HG02970 (cell line): Measurements from ENCODE around the gene ATP6AP1.

ENCODE experiments used
- ATAC-seq: cut with Tn5 transposase; IDR thresholded peaks from one replicate; pipeline ENCODE4 v1.9.1; 2021; ENCODE audit warnings: mild to moderate bottlenecking, moderate library complexity, moderate number of reproducible peaks; ENCODE audit not compliant: unreplicated experiment, low FRiP score

The ATP6AP1 gene

DNA sequence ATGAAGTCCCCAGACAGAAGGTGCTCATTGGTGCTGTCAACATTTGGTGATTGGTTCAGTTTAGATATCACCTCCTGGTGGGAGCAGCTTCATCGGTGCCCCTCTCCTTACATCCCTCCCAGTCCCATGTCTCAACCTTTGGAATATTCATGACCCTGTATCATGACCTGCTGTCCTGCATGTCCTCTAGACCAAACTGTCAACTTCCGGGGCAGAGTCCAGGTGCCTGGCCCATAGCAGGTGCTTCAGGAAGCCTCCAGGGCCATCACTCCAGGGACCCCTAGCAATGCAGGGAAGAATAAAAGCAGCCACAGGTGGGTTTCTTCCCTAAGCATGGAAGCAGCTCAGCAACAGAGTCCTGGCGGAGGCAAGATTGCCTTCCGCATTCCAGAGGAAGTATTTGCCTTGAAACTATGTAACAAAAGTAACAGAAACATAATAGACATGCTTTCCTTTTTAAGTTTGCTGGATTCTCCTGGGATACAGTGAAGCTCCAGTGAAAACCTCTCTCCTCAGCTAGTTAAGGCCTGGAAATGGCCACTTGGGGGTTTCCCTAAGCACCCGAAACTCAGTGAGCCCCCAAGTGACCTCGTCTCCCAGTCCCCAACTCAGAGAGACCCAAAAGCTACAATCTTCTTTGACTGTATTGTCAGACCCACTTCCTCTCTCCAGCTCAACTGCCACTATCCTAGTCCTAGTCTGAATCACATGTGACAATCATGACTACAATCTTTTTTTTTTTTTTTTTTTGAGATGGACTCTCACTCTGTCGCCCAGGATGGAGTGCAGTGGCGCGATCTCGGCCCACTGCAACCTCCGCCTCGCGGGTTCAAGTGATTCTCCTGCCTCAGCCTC is 1.3 kb upstream of the ATP6AP1 start:
- no peak for ATAC-seq

DNA sequence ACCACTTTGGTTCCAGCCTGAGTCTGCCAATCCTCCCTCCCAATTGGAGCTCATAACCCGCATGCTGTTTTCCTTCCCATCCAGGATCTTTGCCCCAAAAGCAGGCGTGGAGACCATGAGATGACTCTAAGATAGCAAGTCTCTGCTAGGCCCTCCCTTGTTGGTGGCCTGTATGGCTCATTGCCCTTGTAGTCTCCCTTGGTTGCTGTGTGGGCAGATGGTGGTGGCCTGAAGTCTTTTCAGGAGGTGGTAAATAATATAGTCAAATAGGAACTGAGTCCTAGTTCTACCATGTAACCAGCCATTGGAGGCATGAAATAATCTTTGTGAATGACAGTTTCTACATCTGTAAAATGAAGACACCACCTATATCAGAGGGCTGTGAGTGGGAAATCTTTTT is 1.2 kb downstream of the ATP6AP1 start:
- no peak for ATAC-seq

DNA sequence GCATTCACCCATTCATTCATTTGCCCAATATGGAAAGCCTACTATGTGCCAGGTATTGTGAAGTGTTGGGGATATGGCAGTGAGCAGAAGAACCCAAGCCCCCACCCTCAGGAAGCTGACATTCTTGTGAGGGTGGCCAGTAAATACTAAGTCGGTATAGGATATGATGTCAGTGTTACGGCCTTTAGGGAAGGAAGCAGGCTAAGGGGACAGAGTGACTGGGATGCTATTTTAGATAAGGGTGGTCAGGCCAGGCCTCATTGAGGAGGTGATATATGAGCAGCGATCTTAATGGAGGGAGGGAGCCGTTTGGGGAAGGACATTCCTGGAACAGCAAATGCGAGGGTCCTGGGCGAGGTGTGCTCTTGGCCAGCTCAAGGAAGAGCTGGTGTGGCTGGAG is 2.0 kb downstream of the ATP6AP1 start:
- ATAC-seq: no peak

DNA sequence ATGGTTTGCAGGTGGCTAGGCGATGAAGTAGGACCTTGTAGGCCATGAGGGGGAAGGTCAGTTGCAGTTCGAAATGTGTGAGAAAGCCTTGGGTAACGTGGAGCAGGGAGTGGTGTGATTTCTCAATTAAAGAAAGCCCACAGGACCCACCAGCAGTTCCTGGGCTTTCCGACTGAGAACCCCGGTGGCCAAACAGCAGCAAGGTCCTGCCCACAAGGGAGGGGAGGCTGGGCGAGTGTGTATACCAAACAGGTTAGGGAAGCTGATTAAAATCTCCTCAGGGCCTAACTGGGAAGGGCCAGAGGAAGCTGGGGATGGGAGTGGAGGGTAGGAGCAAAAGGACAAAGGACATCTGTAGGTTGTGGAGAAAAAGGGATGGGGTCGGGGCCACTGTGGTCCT is 2.4 kb downstream of the ATP6AP1 start:
- ATAC-seq: no peak

DNA sequence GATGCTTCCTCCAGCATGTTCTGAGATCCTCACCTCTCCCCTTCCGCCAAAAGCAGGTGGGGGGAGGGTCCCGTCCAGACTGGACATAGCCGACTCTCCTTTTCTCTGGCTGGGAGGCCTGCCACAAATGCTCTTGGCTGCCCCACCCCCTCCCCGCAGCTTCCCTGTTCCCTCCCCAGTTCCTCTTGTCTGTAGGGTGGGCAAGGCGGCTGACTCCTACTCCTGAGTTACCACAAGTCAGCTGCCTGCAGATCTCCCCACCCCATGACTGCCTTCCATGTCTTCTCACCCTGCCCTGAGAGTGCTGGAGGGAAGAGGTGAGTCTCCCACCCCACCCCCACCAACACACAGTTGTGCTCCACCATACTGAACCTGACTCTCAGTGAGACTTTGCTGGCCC is 2.9 kb downstream of the ATP6AP1 start:
- ATAC-seq: no peak

DNA sequence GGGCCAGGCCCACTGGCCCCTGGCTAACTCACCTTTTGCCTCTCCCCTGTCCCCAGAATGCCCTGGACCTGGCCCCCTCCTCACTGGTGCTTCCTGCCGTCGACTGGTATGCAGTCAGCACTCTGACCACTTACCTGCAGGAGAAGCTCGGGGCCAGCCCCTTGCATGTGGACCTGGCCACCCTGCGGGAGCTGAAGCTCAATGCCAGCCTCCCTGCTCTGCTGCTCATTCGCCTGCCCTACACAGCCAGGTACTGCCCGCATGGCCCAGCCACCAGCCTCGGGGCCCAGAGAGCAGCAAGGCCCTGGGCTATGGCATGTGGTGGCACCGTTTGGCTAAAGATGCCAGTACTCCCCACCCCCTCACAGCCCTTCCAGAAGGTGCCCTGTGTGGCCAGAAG is 3.7 kb downstream of the ATP6AP1 start:
- ATAC-seq: no peak

DNA sequence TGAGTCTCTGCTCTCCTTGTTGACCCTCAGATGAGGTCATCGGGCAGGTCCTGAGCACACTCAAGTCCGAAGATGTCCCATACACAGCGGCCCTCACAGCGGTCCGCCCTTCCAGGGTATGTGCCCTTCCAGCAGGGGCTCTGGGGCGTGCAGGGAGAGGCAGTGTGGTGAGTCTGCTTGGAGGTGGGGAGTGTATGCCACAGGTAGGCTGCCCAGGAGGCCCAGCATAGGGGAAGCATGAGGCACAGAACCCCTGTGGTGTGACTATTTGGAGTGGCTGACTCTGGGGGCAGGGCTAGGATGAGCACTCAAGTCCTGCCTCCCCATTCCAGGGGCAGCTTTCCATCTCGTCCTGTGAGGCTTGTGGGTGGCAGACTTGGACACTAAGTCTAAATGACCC is 5.1 kb downstream of the ATP6AP1 start:
- ATAC-seq: no peak

DNA sequence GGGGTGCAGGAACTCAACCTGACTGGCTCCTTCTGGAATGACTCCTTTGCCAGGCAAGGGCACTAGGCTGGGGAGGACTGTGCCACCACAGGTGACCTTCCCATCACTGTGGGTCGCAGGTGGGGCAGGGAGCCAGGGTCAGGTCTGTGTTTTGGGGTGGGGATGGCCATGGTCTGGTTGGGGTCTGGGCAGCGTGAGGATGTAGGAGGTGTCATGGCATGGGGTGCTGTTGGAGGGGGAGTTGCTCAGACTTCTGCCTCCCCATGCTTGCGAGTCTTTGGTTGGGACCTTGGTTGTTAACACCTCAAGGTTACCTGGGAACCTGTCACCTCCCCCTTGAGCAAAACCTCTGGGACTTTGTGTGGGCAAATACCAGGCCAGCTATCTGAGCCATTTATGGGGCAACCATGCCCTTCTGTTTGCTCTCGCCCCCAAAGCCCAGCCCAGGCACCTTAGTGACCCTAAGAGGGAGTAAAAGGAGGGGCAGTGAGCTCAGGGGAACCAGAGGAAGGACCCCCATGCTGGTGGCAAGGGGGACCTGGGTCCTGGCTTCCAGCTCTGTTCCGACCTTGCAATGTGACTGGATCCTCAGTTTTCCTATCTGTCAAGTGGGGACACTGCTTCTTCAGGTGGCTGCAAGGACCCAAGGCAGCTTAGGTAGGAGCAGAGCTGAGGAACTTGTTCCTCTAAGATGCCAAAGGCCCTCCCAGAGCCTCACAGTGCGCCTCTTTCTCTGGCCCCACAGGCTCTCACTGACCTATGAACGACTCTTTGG is 6.1 kb downstream of the ATP6AP1 start:
- no peak for ATAC-seq

DNA sequence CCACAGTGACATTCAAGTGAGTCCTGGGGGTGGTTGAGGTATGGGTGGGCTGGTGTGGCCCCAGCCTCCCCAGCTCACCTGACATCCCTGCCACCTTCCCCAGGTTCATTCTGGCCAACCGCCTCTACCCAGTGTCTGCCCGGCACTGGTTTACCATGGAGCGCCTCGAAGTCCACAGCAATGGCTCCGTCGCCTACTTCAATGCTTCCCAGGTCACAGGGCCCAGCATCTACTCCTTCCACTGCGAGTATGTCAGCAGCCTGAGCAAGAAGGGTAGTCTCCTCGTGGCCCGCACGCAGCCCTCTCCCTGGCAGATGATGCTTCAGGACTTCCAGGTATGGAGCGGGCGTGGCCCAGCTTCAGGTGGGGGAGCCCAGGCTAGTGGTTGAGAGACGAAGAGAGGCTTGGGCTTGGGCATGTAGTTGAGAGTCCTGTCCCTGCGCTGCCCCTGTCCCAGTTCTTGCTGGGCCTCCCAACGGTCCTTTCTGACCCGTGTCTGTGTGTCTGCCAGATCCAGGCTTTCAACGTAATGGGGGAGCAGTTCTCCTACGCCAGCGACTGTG is 6.8 kb downstream of the ATP6AP1 start:
- no peak for ATAC-seq

DNA sequence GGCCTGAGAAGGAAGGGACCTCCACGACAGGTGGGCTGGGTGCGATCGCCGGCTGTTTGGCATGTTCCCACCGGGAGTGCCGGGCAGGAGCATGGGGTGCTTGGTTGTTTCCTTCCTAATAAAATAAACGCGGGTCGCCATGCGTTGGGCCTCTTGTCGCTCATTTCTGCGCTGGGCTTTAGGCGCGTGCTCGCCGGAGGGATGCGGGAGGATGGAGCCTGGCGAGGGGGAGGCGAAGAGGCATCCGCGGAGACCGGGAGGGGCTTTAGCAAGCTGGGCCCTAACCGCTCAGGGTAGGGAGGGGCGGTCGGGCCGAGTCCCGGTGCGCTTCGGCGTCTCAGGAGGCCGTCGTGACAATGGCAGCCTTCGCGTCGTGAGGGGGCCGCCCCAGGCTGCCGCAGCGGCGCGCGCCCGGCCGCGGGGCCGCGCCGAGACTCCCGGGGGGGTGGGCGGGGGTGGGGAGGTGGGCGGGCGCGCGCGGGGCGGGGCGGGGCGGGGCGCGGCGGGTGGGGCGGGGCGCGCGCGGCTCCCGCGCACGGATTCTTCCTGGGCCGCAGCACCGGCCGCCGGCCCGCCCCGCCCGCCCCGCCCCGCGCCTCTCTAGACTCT is 8.0 kb downstream of the ATP6AP1 start:
- peak; percentile 26 for ATAC-seq

DNA sequence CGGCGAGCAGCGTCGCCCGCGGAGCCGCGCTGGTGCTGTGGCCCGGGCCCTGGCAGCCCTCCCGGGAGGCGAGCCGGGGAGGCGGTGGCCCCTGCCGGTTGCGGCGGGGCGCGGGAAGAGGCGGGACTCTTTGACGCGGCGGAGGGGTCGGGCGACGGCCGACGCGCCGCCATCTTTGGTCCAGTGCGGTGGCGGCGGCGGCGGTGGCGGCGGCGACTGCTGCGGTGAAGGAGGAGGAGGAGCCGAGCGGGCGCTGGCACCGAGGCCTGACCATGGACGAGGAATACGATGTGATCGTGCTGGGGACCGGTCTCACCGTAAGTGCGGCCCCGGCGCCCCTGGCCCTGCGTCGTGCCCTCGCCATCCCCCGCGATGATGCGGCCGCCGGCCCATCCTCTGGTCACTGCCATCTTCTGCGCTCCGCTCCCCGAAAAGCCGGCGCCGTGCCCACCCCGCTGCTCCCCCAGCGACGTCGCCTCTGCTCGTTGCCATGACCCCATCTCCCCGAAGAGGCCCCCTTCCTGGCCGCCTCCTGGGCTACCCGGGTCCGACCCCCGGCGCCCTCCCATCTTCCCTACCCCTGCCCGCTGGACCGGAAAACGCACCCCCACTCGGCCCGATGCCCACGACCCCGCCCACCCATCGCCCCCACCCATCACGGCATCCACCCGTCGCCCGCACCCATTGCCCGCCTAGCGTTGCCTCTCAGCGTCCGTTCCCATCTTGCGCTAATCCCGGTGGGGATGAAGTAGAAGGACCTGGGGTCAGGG is 8.7 kb downstream of the ATP6AP1 start, which contains the start of gene GDI1:
TSS of gene GDI1 (plus strand) at position 172 of the 770 bp plus-strand sequence. CDS start at position 273, 101 bp downstream.
- ATAC-seq: peak; percentile 44

DNA sequence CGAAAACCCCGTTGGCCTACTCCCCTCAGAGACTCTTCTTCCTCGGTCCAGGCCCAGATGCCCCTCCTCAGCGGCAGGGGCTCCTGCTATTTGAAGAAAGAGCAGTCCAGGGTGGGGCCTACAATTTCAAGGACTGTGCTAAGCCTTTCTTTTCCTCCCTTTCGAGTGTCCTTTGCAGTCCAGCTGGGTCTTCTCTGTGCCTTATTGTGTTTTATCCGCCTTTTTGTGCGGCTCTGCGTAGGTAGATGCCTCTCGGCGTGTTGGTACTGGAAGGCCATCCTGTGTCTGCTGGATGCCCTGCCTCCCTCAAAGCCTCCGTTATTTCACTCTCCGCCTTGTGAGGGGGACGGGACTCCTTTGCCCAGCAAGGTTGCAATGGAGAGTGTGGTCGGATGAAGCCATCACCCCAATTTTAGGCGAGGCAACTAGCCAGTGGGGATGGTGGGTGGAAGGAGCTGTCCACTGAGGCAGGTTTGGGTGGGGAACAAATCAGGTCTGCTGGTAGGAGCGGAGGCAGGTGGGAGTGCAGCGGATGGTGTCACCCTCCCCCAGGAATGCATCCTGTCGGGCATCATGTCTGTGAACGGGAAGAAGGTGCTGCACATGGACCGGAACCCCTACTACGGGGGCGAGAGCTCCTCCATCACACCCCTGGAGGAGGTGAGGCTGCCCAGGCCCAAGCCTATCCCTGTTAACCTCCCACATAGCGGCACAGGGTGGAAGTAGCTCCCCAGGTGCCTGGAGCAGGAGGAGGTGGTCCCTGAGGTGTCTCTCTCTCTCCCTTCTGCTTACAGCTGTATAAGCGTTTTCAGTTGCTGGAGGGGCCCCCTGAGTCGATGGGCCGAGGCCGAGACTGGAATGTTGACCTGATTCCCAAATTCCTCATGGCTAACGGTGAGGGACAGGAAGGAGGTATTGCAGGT is 9.8 kb downstream of the ATP6AP1 start:
- no peak for ATAC-seq

DNA sequence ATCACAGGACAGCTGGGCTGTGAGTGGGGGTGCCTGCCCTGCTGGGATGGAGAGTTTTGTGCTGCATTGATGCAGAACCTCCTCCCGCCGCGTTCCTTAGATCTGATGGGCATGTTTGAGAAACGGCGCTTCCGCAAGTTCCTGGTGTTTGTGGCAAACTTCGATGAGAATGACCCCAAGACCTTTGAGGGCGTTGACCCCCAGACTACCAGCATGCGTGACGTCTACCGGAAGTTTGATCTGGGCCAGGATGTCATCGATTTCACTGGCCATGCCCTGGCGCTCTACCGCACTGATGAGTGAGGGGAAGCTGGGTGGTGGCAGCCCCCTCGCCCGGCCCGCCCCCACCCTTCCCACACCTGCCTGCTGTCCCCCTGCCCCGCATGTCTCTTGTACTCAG is 11.4 kb downstream of the ATP6AP1 start:
- no peak for ATAC-seq

DNA sequence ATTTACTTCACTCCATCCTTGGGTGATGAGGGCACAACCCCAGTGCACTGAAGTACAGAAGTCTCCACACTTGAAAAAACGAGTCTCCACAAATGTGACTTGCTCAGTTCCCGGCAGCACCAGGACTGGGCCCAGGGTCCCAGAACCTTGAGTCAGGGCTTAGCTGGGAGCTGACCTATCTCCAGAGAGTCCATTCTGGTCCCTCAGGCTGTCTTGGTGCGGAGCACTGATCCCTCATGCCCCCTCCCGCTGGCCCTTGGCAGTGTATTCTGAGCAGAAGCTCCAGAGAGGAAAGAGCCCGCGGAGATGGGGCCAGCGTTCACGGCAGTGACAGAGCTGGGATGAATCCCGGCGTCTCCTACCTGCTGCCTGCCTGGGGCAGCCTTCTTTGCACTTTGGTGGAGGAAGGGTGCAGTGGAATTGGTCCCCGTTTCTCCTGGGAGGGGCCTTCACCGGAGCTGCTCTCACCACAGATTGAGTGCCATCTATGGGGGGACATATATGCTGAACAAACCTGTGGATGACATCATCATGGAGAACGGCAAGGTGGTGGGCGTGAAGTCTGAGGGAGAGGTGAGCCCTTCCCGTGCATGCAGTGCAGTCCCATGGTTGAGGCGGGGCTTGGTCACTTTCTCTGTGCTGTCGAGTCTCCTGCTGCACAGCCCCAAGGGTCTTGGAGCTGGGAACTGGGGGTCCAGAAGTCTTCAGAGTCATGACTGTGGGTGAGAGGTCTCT is 12.3 kb downstream of the ATP6AP1 start:
- no peak for ATAC-seq

DNA sequence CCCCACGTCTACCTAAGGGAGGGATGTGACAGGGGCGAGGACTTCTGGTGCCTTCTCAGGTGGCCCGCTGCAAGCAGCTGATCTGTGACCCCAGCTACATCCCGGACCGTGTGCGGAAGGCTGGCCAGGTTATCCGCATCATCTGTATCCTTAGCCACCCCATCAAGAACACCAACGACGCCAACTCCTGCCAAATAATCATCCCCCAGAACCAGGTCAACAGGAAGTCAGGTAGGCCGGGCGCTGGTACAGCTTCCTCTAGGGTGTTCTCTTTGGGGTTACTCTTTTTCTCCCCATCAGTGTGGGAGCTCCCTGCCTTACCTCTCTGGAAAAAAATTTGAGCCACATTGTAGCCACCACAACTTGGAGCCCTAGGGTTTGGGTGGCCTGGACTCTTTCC is 13.1 kb downstream of the ATP6AP1 start:
- ATAC-seq: no peak

DNA sequence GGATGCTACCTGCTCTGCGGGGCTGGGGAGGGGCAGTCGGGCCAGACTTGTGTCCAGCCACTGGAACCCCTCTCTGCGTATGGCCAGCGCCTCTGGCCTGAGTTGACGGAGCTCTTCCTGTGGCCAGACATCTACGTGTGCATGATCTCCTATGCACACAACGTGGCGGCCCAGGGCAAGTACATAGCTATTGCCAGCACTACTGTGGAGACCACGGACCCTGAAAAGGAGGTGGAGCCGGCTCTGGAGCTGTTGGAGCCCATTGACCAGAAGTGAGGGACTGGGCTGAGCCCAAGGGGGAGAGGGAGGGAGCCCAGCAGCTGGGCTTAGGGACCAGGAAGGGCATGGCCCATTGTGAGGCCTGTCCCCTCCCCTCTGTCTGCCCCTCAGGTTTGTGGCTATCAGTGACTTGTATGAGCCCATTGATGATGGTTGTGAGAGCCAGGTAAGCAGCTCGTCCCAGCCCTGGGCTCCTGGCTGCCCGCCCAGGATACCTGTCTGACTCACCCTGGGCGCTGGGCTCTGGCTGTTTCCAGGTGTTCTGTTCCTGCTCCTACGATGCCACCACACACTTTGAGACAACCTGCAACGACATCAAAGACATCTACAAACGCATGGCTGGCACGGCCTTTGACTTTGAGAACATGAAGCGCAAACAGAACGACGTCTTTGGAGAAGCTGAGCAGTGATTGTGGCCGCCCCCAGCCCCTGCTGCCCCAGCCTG is 13.7 kb downstream of the ATP6AP1 start:
- no peak for ATAC-seq

DNA sequence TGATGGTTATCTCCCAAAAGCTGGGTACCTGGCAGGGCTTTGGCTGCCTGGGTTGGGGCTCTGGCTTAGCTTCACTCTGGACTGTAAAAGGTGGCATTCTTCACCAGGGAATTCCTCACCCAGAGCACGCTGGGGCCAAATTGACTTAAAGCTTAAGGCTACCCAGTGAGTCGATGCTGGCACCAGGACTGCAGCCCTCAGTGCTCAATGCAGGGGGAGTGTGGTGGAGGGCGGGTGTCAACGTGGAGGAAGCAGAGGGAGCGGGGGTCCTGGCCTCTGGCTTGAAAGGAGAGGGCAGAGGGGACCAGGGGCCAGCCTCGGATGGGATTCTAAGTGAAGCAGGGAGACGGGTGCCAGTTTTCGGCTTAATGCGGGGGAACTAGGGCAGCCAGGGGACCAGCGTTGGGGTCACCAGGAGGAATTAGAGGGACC is 15.0 kb downstream of the ATP6AP1 start:
- ATAC-seq: no peak
